CD14-positive monocyte (primary cell): ENCODE data around the gene SPSB2. TPM values are rescaled to one million over a fixed set of nuclear protein-coding genes. Genes with fewer than 3 reads are reported as not detected.

Experiments
- DNase-seq, 3 donors: peaks; one replicate each; pipeline ENCODE4 v3.0.0-alpha.2; 2011 to 2022
- H2AFZ ChIP-seq: 2 replicates; pipeline ENCODE4 v1.6.0; 2012; ENCODE audit warnings: mild to moderate bottlenecking, low read depth, low read length, inconsistent platforms; ENCODE audit not compliant: insufficient read depth, poor library complexity, severe bottlenecking
- H3K27ac ChIP-seq, 2 donors: 1 replicate in 1 of 2; 2 replicates in 1 of 2; pipeline ENCODE4 v1.5.1; 2012 to 2013; ENCODE audit warnings: low read length in 2 of 2, control low read depth in 1 of 2, inconsistent platforms in 1 of 2, low read depth in 1 of 2, mild to moderate bottlenecking in 1 of 2
- H3K27me3 ChIP-seq, 2 donors: one replicate each; pipeline versions ENCODE4 v1.6.0 to v1.6.1; 2011 to 2013; ENCODE audit warnings: low read length in 2 of 2; ENCODE audit not compliant: control insufficient read depth in 2 of 2, insufficient read depth in 2 of 2
- H3K36me3 ChIP-seq, 2 donors: replicated peaks in 1 of 2; 1 replicate in 1 of 2; 2 replicates in 1 of 2; pipeline versions ENCODE4 v1.5.1 to v1.6.1; 2012 to 2013; ENCODE audit warnings: low read length in 2 of 2, control low read depth in 1 of 2, inconsistent platforms in 1 of 2, mild to moderate bottlenecking in 1 of 2; ENCODE audit not compliant: insufficient read depth in 2 of 2, control insufficient read depth in 1 of 2
- H3K4me1 ChIP-seq, 2 donors: 1 replicate in 1 of 2; 2 replicates in 1 of 2; pipeline versions ENCODE4 v1.5.1 to v1.6.1; 2012 to 2013; ENCODE audit warnings: low read length in 2 of 2, control low read depth in 1 of 2, inconsistent platforms in 1 of 2, mild to moderate bottlenecking in 1 of 2, moderate library complexity in 1 of 2; ENCODE audit not compliant: insufficient read depth in 2 of 2, control insufficient read depth in 1 of 2
- H3K4me2 ChIP-seq: replicated peaks from 2 replicates; pipeline ENCODE3; 2012; ENCODE audit warnings: low read length, moderate library complexity, mild to moderate bottlenecking; ENCODE audit not compliant: poor library complexity, severe bottlenecking; ENCODE audit errors: extremely low read depth
- H3K4me3 ChIP-seq, 3 experiments: fragments of 200-600 bp in 1 of 3; sonication (generic) in 1 of 3; replicated peaks in 1 of 3; 1 replicate in 2 of 3; 2 replicates in 1 of 3; pipeline ENCODE4 v1.5.1; 2011 to 2013; ENCODE audit warnings: low read length in 3 of 3, mild to moderate bottlenecking in 3 of 3, control low read depth in 2 of 3, low read depth in 2 of 3, inconsistent platforms in 1 of 3, moderate library complexity in 1 of 3
- H3K79me2 ChIP-seq: 2 replicates; pipeline ENCODE4 v1.6.0; 2012; ENCODE audit warnings: mild to moderate bottlenecking, control low read depth, inconsistent platforms, low read length, moderate library complexity; ENCODE audit not compliant: insufficient read depth
- H3K9ac ChIP-seq: 2 replicates; pipeline ENCODE4 v1.6.0; 2017; ENCODE audit warnings: low read length, mild to moderate bottlenecking; ENCODE audit not compliant: insufficient read depth, poor library complexity, severe bottlenecking
- H3K9me3 ChIP-seq, 2 donors: replicated peaks in 1 of 2; 1 replicate in 1 of 2; 2 replicates in 1 of 2; pipeline versions ENCODE4 v1.5.1 to v1.6.1; 2012 to 2013; ENCODE audit warnings: low read length in 2 of 2, control low read depth in 1 of 2; ENCODE audit not compliant: control insufficient read depth in 1 of 2, insufficient read depth in 1 of 2
- H4K20me1 ChIP-seq: 2 replicates; pipeline ENCODE4 v1.6.0; 2012; ENCODE audit warnings: mild to moderate bottlenecking, low read length, control low read depth, moderate library complexity; ENCODE audit not compliant: insufficient read depth
- H3K27ac Mint-ChIP-seq, 7 donors: one replicate each; pipeline ENCODE4 v1.8.0; 2020; ENCODE audit warnings: mild to moderate bottlenecking in 7 of 7, mixed read lengths in 7 of 7, moderate library complexity in 6 of 7, inconsistent platforms in 2 of 7
- H3K27me3 Mint-ChIP-seq, 3 donors: one replicate each; pipeline ENCODE4 v1.8.0; 2021 to 2022; ENCODE audit warnings: low read depth in 3 of 3, mild to moderate bottlenecking in 3 of 3, mixed read lengths in 3 of 3, moderate library complexity in 3 of 3, inconsistent platforms in 1 of 3
- H3K36me3 Mint-ChIP-seq, 2 donors: one replicate each; pipeline ENCODE4 v1.8.0; 2020; ENCODE audit warnings: mixed read lengths in 2 of 2, inconsistent platforms in 1 of 2, mild to moderate bottlenecking in 1 of 2
- H3K4me1 Mint-ChIP-seq: one replicate; pipeline ENCODE4 v1.8.0; 2020; ENCODE audit warnings: mild to moderate bottlenecking, mixed read lengths
- H3K4me3 Mint-ChIP-seq, 2 donors: one replicate each; pipeline ENCODE4 v1.8.0; 2020; ENCODE audit warnings: mild to moderate bottlenecking in 2 of 2, mixed read lengths in 2 of 2, moderate library complexity in 1 of 2
- H3K9me3 Mint-ChIP-seq, 7 donors: one replicate each; pipeline ENCODE4 v1.8.0; 2020 to 2022; ENCODE audit warnings: mixed read lengths in 7 of 7, mild to moderate bottlenecking in 6 of 7, moderate library complexity in 6 of 7, inconsistent platforms in 2 of 7
- WGBS: methylation state at CpG from one replicate; pipeline ENCODE4 v1.1.5; 2013; ENCODE audit warnings: missing lambda C conversion rate; ENCODE audit not compliant: insufficient coverage; 5-methylcytosine and 5-hydroxymethylcytosine counted together
- intact Hi-C, 2 donors: fragments of 100-400 bp; cut with micrococcal nuclease; formaldehyde crosslinking; loops; one replicate each; pipeline versions ENCODE4 v1.15.0 to v1.15.1; 2023
- polyA plus RNA-seq, 3 donors: library from polyadenylated mRNA; depleted of rRNA in 1 of 3; unstranded in 2 of 3; stranded (reverse) in 1 of 3; fragments of 300-500 nt in 2 of 3; fragments of >200 nt in 1 of 3; fragmentation: Illumina TruSeq in 2 of 3; gene quantifications; 1 replicate in 2 of 3; 2 replicates in 1 of 3; pipeline ENCODE4 v1.2.3, GENCODE V29; 2012 to 2021
- TF ChIP-seq, protein P1 (sequence below): fragments of 200-600 bp; IDR thresholded peaks from one replicate; pipeline ENCODE4 v1.8.0; 2022; ENCODE audit warnings: antibody characterized with exemption, mild to moderate bottlenecking

SPSB2 gene
- polyA plus RNA-seq, 3 donors = 4.7 to 6.9 (median 6.6) TPM

DNA sequence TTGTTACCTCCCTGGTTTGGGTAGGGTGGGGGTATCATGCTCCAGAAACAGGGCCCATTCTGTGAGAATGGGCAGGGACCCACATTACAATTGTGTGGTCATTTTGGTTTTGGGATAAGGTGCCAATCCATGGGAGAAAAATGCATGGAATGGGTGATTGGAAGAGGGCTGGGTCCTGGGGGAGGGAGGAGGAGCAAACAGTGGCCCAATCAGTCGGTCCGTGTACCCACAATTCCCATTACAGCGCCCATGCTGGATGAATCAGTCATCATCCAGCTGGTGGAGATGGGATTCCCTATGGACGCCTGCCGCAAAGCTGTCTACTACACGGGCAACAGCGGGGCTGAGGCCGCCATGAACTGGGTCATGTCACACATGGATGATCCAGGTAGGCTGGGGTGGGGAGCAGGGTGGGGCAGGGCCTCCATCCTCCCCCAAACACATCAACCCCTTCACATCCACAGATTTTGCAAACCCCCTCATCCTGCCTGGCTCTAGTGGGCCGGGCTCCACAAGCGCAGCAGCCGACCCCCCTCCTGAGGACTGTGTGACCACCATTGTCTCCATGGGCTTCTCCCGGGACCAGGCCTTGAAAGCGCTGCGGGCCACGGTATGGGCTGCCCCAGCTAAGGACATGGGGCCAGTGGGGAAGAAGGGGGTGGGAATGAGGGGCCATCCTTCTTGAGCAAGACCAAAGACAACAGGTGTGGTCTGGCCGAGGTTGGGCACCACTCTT lies 9.3 kb downstream of the SPSB2 start:
- H3K36me3 ChIP-seq = peaks cover 65 to 74% of the 10 kb centered on the region in 2 donors
- intact Hi-C loops = no loop called here
- no peak for DNase-seq
- H3K27me3 Mint-ChIP-seq = peaks cover 0 to 5% (median 0%) of the 10 kb centered on the region in 3 donors
- H4K20me1 ChIP-seq = peaks cover 12% of the 10 kb centered on the region
- H3K27me3 ChIP-seq = no peaks in the 10 kb centered on the region
- H3K4me2 ChIP-seq = no peak overlapping the region
- no peak overlapping the region for H3K27ac ChIP-seq
- H3K4me1 ChIP-seq = peaks cover 14 to 18% of the 10 kb centered on the region in 2 donors
- H3K9me3 Mint-ChIP-seq = no peaks in the 10 kb centered on the region
- H3K27ac Mint-ChIP-seq = peak overlapping the region in 2 of 7 donors; percentile 18 to 46
- WGBS = 100% methylated on average over 7 of the region's 16 CpGs
- TF ChIP-seq, protein P1, sequence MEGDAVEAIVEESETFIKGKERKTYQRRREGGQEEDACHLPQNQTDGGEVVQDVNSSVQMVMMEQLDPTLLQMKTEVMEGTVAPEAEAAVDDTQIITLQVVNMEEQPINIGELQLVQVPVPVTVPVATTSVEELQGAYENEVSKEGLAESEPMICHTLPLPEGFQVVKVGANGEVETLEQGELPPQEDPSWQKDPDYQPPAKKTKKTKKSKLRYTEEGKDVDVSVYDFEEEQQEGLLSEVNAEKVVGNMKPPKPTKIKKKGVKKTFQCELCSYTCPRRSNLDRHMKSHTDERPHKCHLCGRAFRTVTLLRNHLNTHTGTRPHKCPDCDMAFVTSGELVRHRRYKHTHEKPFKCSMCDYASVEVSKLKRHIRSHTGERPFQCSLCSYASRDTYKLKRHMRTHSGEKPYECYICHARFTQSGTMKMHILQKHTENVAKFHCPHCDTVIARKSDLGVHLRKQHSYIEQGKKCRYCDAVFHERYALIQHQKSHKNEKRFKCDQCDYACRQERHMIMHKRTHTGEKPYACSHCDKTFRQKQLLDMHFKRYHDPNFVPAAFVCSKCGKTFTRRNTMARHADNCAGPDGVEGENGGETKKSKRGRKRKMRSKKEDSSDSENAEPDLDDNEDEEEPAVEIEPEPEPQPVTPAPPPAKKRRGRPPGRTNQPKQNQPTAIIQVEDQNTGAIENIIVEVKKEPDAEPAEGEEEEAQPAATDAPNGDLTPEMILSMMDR = no peak
- no peak overlapping the region for H3K9ac ChIP-seq
- H3K4me1 Mint-ChIP-seq = peaks cover 16% of the 10 kb centered on the region
- no peaks in the 10 kb centered on the region for H3K9me3 ChIP-seq
- H3K4me3 Mint-ChIP-seq = no peak overlapping the region
- H3K79me2 ChIP-seq = peaks cover 14% of the 10 kb centered on the region
- H3K36me3 Mint-ChIP-seq = peaks cover 63 to 78% of the 10 kb centered on the region in 2 donors
- H3K4me3 ChIP-seq = no peak overlapping the region
- H2AFZ ChIP-seq = no peak overlapping the region

DNA sequence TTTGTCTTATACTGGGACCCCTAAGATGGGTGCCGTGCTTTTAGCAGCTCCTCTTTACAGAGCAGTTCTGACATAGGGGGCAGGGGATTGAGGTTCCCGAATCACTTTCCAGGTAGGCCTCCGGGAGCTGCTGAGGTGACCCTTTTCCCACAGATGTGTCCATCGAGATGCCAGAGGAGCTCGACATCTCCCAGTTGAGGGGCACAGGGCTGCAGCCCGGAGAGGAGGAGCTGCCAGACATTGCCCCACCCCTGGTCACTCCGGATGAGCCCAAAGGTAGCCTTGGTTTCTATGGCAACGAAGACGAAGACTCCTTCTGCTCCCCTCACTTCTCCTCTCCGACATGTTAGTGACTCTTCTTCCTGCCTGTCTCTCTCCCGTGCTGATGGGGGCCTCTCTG lies 10.1 kb downstream of the SPSB2 start:
- Histone ChIP-seq H3K36me3 (peaks cover 72 to 82% of the 10 kb centered on the region in 2 donors), H2AFZ (no peak overlapping the region), H3K79me2 (peaks cover 7% of the 10 kb centered on the region), H3K27me3 (no peaks in the 10 kb centered on the region), H4K20me1 (peaks cover 5% of the 10 kb centered on the region), H3K4me1 (peaks cover 7 to 11% of the 10 kb centered on the region in 2 donors), H3K27ac (no peak overlapping the region), H3K9me3 (no peaks in the 10 kb centered on the region), H3K4me2 (no peak overlapping the region), H3K4me3 (no peak overlapping the region), H3K9ac (no peak overlapping the region)
- Mint-ChIP-seq H3K9me3 (no peaks in the 10 kb centered on the region), H3K4me1 (peaks cover 9% of the 10 kb centered on the region), H3K27me3 (peaks cover 0 to 5% (median 0%) of the 10 kb centered on the region in 3 donors), H3K4me3 (peak overlapping the region in 1 of 2 donors; percentile 25), H3K27ac (peak overlapping the region in 1 of 7 donors; percentile 39), H3K36me3 (peaks cover 70 to 82% of the 10 kb centered on the region in 2 donors)
- intact Hi-C loops = no loop called here
- no peak for DNase-seq
- TF ChIP-seq, protein P1 = no peak
- WGBS = 98% methylated on average over 9 of the region's 11 CpGs
